GM06990 (cell line): ENCODE data around the gene PPIE.

Experiments
- DNase-seq: peaks from one replicate; pipeline ENCODE4 v3.0.0-alpha.2; 2011; ENCODE audit not compliant: insufficient read length; ENCODE audit errors: extremely low read depth
- H3K27me3 ChIP-seq: replicated peaks from 2 replicates; pipeline ENCODE4 v1.6.0; 2011; ENCODE audit warnings: low read length; ENCODE audit not compliant: control insufficient read depth, insufficient read depth
- H3K36me3 ChIP-seq: 2 replicates; pipeline ENCODE4 v1.5.1; 2011; ENCODE audit warnings: low read length; ENCODE audit not compliant: control insufficient read depth, insufficient read depth
- H3K4me3 ChIP-seq: replicated peaks from 2 replicates; pipeline ENCODE4 v1.5.1; 2011; ENCODE audit warnings: low read depth, mild to moderate bottlenecking, control low read depth, low read length
- CTCF ChIP-seq: IDR thresholded peaks from 2 replicates; pipeline ENCODE4 v1.5.1; 2011; ENCODE audit warnings: low read length, control low read depth, mild to moderate bottlenecking, inconsistent platforms; ENCODE audit not compliant: insufficient read depth, poor library complexity, severe bottlenecking

PPIE gene

GRCh38 chr1:39698568-39698967 lies 40.1 kb upstream of the PPIE start:
- H3K4me3 ChIP-seq = no peak overlapping the region
- no peak for DNase-seq
- TF ChIP-seq CTCF = no peak
- no peaks in the 10 kb centered on the region for H3K27me3 ChIP-seq
- H3K36me3 ChIP-seq = no peaks in the 10 kb centered on the region

GRCh38 chr1:39699419-39699818 lies 39.3 kb upstream of the PPIE start:
- DNase-seq = no peak
- Histone ChIP-seq H3K36me3 (no peaks in the 10 kb centered on the region), H3K27me3 (no peaks in the 10 kb centered on the region), H3K4me3 (no peak overlapping the region)
- no peak for TF ChIP-seq CTCF

- DNase-seq = no peak
- no peak overlapping the region for H3K4me3 ChIP-seq
- no peaks in the 10 kb centered on the region for H3K36me3 ChIP-seq
- TF ChIP-seq CTCF = no peak
- H3K27me3 ChIP-seq = no peaks in the 10 kb centered on the region
Observed at GRCh38 chr1:39700348-39700747, 38.3 kb upstream of the PPIE start.

- Histone ChIP-seq H3K27me3 (no peaks in the 10 kb centered on the region), H3K36me3 (no peaks in the 10 kb centered on the region), H3K4me3 (no peak overlapping the region)
- DNase-seq = no peak
- TF ChIP-seq CTCF = no peak
Observed at GRCh38 chr1:39701049-39701439, 37.6 kb upstream of the PPIE start.

GRCh38 chr1:39704757-39705156 lies 33.9 kb upstream of the PPIE start:
- DNase-seq = no peak
- Histone ChIP-seq H3K4me3 (no peak overlapping the region), H3K27me3 (no peaks in the 10 kb centered on the region), H3K36me3 (no peaks in the 10 kb centered on the region)
- no peak for TF ChIP-seq CTCF

- no peaks in the 10 kb centered on the region for H3K27me3 ChIP-seq
- H3K4me3 ChIP-seq = no peak overlapping the region
- TF ChIP-seq CTCF = no peak
- DNase-seq = no peak
- no peaks in the 10 kb centered on the region for H3K36me3 ChIP-seq
Observed at GRCh38 chr1:39707506-39707905, 31.2 kb upstream of the PPIE start.
